Activated T-cell treated with anti-CD3 and anti-CD28 coated beads, Interleukin-2, amount 50 U/mL, for 72 hours (primary cell): ENCODE results near the gene HSDL2. TPM values are rescaled to one million over a fixed set of nuclear protein-coding genes. Genes with fewer than 3 reads are reported as not detected.
A peak's percentile ranks its signal among the peaks of the same experiment; 100 is the strongest.
"Not testable (repeated sequence)": the region's sequence is repeated elsewhere in the genome, so short reads cannot be mapped to it uniquely, and the experiment has no call there.

Experiments used
- ATAC-seq, 2 donors: fragments of 150-1000 bp; cut with Tn5 transposase; replicated peaks in 1 of 2; 2 replicates each; pipeline ENCODE4 v1.10.0; 2021; ENCODE audit warnings: moderate library complexity in 2 of 2, mild to moderate bottlenecking in 1 of 2
- DNase-seq, 2 donors: peaks; one replicate each; pipeline ENCODE4 v3.0.0; 2021 to 2022; ENCODE audit warnings: mixed read lengths in 1 of 2
- H3K27ac Mint-ChIP-seq: one replicate; pipeline ENCODE4 v1.8.0; 2022; ENCODE audit warnings: mild to moderate bottlenecking, moderate library complexity, mixed read lengths
- H3K27me3 Mint-ChIP-seq: one replicate; pipeline ENCODE4 v1.8.0; 2022; ENCODE audit warnings: low read depth, mixed read lengths
- H3K36me3 Mint-ChIP-seq, 2 donors: one replicate each; pipeline ENCODE4 v1.8.0; 2022; ENCODE audit warnings: mixed read lengths in 2 of 2, mild to moderate bottlenecking in 1 of 2; ENCODE audit not compliant: insufficient read depth in 2 of 2
- H3K4me1 Mint-ChIP-seq: one replicate; pipeline ENCODE4 v1.8.0; 2022; ENCODE audit warnings: low read depth, mixed read lengths
- H3K4me3 Mint-ChIP-seq, 2 donors: one replicate each; pipeline ENCODE4 v1.8.0; 2022; ENCODE audit warnings: mild to moderate bottlenecking in 2 of 2, mixed read lengths in 2 of 2, moderate library complexity in 2 of 2
- H3K9me3 Mint-ChIP-seq, 2 donors: one replicate each; pipeline ENCODE4 v1.8.0; 2022; ENCODE audit warnings: mixed read lengths in 2 of 2
- total RNA-seq, 2 donors: library from RNA; stranded (reverse); gene quantifications; one replicate each; pipeline ENCODE4 v1.2.3, GENCODE V29; 2022

The HSDL2 gene
- total RNA-seq, 2 donors from 2014 or later: 27.3 to 33.1 TPM

GRCh38 chr9:112349008-112349333 is 30.9 kb upstream of the HSDL2 start:
- Mint-ChIP-seq H3K9me3 (no peaks in the 10 kb centered on the region), H3K36me3 (no peaks in the 10 kb centered on the region), H3K27ac (no peak overlapping the region), H3K27me3 (no peaks in the 10 kb centered on the region), H3K4me1 (peaks cover 22% of the 10 kb centered on the region), H3K4me3 (peak overlapping the region; percentile 77 to 80)
- no peak for DNase-seq
- ATAC-seq: peak in 1 of 2 donors; percentile 24

GRCh38 chr9:112351184-112351583 is 28.7 kb upstream of the HSDL2 start:
- no peaks in the 10 kb centered on the region for H3K36me3 Mint-ChIP-seq
- H3K4me3 Mint-ChIP-seq: no peak overlapping the region
- DNase-seq (no peak), ATAC-seq (no peak)
- no peaks in the 10 kb centered on the region for H3K27me3 Mint-ChIP-seq
- peaks cover 44% of the 10 kb centered on the region for H3K4me1 Mint-ChIP-seq
- H3K27ac Mint-ChIP-seq: no peak overlapping the region
- H3K9me3 Mint-ChIP-seq: peaks cover 0 to 3% of the 10 kb centered on the region in 2 donors

- no peak for DNase-seq
Observed at GRCh38 chr9:112352209-112352608, 27.7 kb upstream of the HSDL2 start.

GRCh38 chr9:112354081-112354743 is 25.7 kb upstream of the HSDL2 start:
- Mint-ChIP-seq H3K27ac (peak overlapping the region; percentile 85), H3K4me3 (peak overlapping the region; percentile 6 to 58), H3K27me3 (no peaks in the 10 kb centered on the region), H3K9me3 (peaks cover 0 to 3% of the 10 kb centered on the region in 2 donors), H3K36me3 (no peaks in the 10 kb centered on the region), H3K4me1 (peaks cover 27% of the 10 kb centered on the region)
- DNase-seq: no peak
- ATAC-seq: no peak

More at GRCh38 chr9:112352209-112352608, 27.7 kb upstream of the HSDL2 start:
- no peak for ATAC-seq
- Mint-ChIP-seq H3K27ac (no peak overlapping the region), H3K4me1 (peaks cover 44% of the 10 kb centered on the region), H3K36me3 (no peaks in the 10 kb centered on the region), H3K4me3 (no peak overlapping the region), H3K27me3 (no peaks in the 10 kb centered on the region), H3K9me3 (peaks cover 0 to 3% of the 10 kb centered on the region in 2 donors)

- no peaks in the 10 kb centered on the region for H3K36me3 Mint-ChIP-seq
- H3K27ac Mint-ChIP-seq: peak overlapping the region; percentile 85
- H3K27me3 Mint-ChIP-seq: no peaks in the 10 kb centered on the region
- H3K4me3 Mint-ChIP-seq: peak overlapping the region; percentile 33 to 62
- DNase-seq (no peak), ATAC-seq (peak; percentile 86 to 87)
- peaks cover 0 to 3% of the 10 kb centered on the region in 2 donors for H3K9me3 Mint-ChIP-seq
- H3K4me1 Mint-ChIP-seq: peaks cover 32% of the 10 kb centered on the region
Observed at GRCh38 chr9:112355427-112355897, 24.4 kb upstream of the HSDL2 start.

- Mint-ChIP-seq H3K4me3 (peak overlapping the region in 1 of 2 donors; percentile 36), H3K27me3 (peaks cover 9% of the 10 kb centered on the region), H3K9me3 (peaks cover 2 to 3% of the 10 kb centered on the region in 2 donors), H3K4me1 (peaks cover 31% of the 10 kb centered on the region), H3K36me3 (peaks cover under 1 to 3% of the 10 kb centered on the region in 2 donors), H3K27ac (no peak overlapping the region)
- ATAC-seq (peak; percentile 79 to 86), DNase-seq (no peak)
Observed at GRCh38 chr9:112360047-112360804, 19.7 kb upstream of the HSDL2 start.

GRCh38 chr9:112361601-112362000 is 18.3 kb upstream of the HSDL2 start:
- peaks cover 5 to 7% of the 10 kb centered on the region in 2 donors for H3K36me3 Mint-ChIP-seq
- H3K27me3 Mint-ChIP-seq: peaks cover 14% of the 10 kb centered on the region
- peaks cover 3 to 7% of the 10 kb centered on the region in 2 donors for H3K9me3 Mint-ChIP-seq
- DNase-seq (no peak), ATAC-seq (peak in 1 of 2 donors; percentile 26)
- H3K27ac Mint-ChIP-seq: no peak overlapping the region
- peak overlapping the region; percentile 22 to 39 for H3K4me3 Mint-ChIP-seq
- H3K4me1 Mint-ChIP-seq: peaks cover 22% of the 10 kb centered on the region

- H3K4me3 Mint-ChIP-seq: no peak overlapping the region
- peaks cover 14% of the 10 kb centered on the region for H3K27me3 Mint-ChIP-seq
- peaks cover 3 to 15% of the 10 kb centered on the region in 2 donors for H3K9me3 Mint-ChIP-seq
- H3K27ac Mint-ChIP-seq: no peak overlapping the region
- H3K4me1 Mint-ChIP-seq: peaks cover 20% of the 10 kb centered on the region
- DNase-seq: no peak
- H3K36me3 Mint-ChIP-seq: peaks cover 8 to 12% of the 10 kb centered on the region in 2 donors
- ATAC-seq: no peak
Observed at GRCh38 chr9:112364761-112365160, 15.1 kb upstream of the HSDL2 start.

- H3K27ac Mint-ChIP-seq, DNase-seq, ATAC-seq, H3K4me3 Mint-ChIP-seq: not testable (repeated sequence)
- peaks cover 5 to 17% of the 10 kb centered on the region in 2 donors for H3K9me3 Mint-ChIP-seq
- H3K4me1 Mint-ChIP-seq: peaks cover 15% of the 10 kb centered on the region
- peaks cover 14% of the 10 kb centered on the region for H3K27me3 Mint-ChIP-seq
- H3K36me3 Mint-ChIP-seq: peaks cover 9 to 12% of the 10 kb centered on the region in 2 donors
Observed at GRCh38 chr9:112365257-112365656, 14.7 kb upstream of the HSDL2 start.

- Mint-ChIP-seq H3K4me3 (no peak overlapping the region), H3K36me3 (peaks cover 9 to 18% of the 10 kb centered on the region in 2 donors), H3K9me3 (peaks cover 8 to 17% of the 10 kb centered on the region in 2 donors), H3K4me1 (peaks cover 11% of the 10 kb centered on the region), H3K27ac (no peak overlapping the region), H3K27me3 (peaks cover 14% of the 10 kb centered on the region)
- ATAC-seq (no peak), DNase-seq (no peak)
Observed at GRCh38 chr9:112366591-112366990, 13.3 kb upstream of the HSDL2 start.

- H3K36me3 Mint-ChIP-seq: peaks cover 9 to 18% of the 10 kb centered on the region in 2 donors
- no peak overlapping the region for H3K4me3 Mint-ChIP-seq
- H3K27me3 Mint-ChIP-seq: peaks cover 13% of the 10 kb centered on the region
- no peak overlapping the region for H3K27ac Mint-ChIP-seq
- ATAC-seq: no peak
- no peak for DNase-seq
- peaks cover 8 to 17% of the 10 kb centered on the region in 2 donors for H3K9me3 Mint-ChIP-seq
- H3K4me1 Mint-ChIP-seq: peaks cover 6% of the 10 kb centered on the region
Observed at GRCh38 chr9:112367465-112367864, 12.4 kb upstream of the HSDL2 start.

GRCh38 chr9:112369817-112370216 is 10.1 kb upstream of the HSDL2 start:
- H3K4me3 Mint-ChIP-seq: no peak overlapping the region

GRCh38 chr9:112371060-112371459 is 8.8 kb upstream of the HSDL2 start:
- H3K27me3 Mint-ChIP-seq: no peaks in the 10 kb centered on the region

More at GRCh38 chr9:112369817-112370216, 10.1 kb upstream of the HSDL2 start:
- Mint-ChIP-seq H3K9me3 (peaks cover 8 to 17% of the 10 kb centered on the region in 2 donors), H3K4me1 (peaks cover 6% of the 10 kb centered on the region), H3K27ac (no peak overlapping the region), H3K36me3 (peaks cover 9 to 19% of the 10 kb centered on the region in 2 donors), H3K27me3 (peaks cover 7% of the 10 kb centered on the region)
- DNase-seq (no peak), ATAC-seq (no peak)

More at GRCh38 chr9:112371060-112371459, 8.8 kb upstream of the HSDL2 start:
- DNase-seq (no peak), ATAC-seq (peak; percentile 27 to 51)
- peaks cover 4 to 13% of the 10 kb centered on the region in 2 donors for H3K36me3 Mint-ChIP-seq
- H3K9me3 Mint-ChIP-seq: peaks cover 5 to 11% of the 10 kb centered on the region in 2 donors
- H3K4me3 Mint-ChIP-seq: no peak overlapping the region
- no peak overlapping the region for H3K27ac Mint-ChIP-seq
- H3K4me1 Mint-ChIP-seq: peaks cover 6% of the 10 kb centered on the region
